Keratinocyte (primary cell): ENCODE results near the gene IDI1. TPM values are rescaled to one million over a fixed set of nuclear protein-coding genes. Genes with fewer than 3 reads are reported as not detected.

Source experiments
- DNase-seq: peaks from one replicate; pipeline ENCODE4 v3.0.0-alpha.2; 2011; ENCODE audit warnings: low read depth, missing footprints, low spot score
- FAIRE-seq: peaks from 2 replicates; lab custom pipeline; 2011; peaks lifted over from hg19 to GRCh38; lab: Jason Lieb, UNC
- H2AFZ ChIP-seq: 2 replicates; pipeline ENCODE4 v1.6.0; 2012; ENCODE audit warnings: low read length, control low read depth, inconsistent platforms; ENCODE audit not compliant: control insufficient read depth
- H3K27ac ChIP-seq: 2 replicates; pipeline ENCODE4 v1.5.1; 2011; ENCODE audit warnings: low read length; ENCODE audit not compliant: control insufficient read depth, insufficient read depth
- H3K27me3 ChIP-seq: 3 replicates; pipeline ENCODE4 v1.6.0; 2011; ENCODE audit warnings: low read length; ENCODE audit not compliant: control insufficient read depth, insufficient read depth; ENCODE audit errors: extremely low read depth
- H3K36me3 ChIP-seq, 2 experiments: 2 replicates in 1 of 2; 3 replicates in 1 of 2; pipeline ENCODE4 v1.5.1; 2011; ENCODE audit warnings: low read length in 2 of 2, mild to moderate bottlenecking in 1 of 2; ENCODE audit not compliant: control insufficient read depth in 2 of 2, insufficient read depth in 2 of 2; ENCODE audit errors: extremely low read depth in 1 of 2
- H3K4me1 ChIP-seq: 3 replicates; pipeline ENCODE4 v1.5.1; 2011; ENCODE audit warnings: low read length; ENCODE audit not compliant: control insufficient read depth, insufficient read depth; ENCODE audit errors: extremely low read depth
- H3K4me2 ChIP-seq: 3 replicates; pipeline ENCODE4 v1.6.0; 2011; ENCODE audit warnings: low read depth, low read length; ENCODE audit not compliant: control insufficient read depth, insufficient read depth; ENCODE audit errors: extremely low read depth
- H3K4me3 ChIP-seq, 3 experiments: fragments of 200-600 bp in 1 of 3; sonication (generic) in 1 of 3; 2 replicates in 2 of 3; 3 replicates in 1 of 3; pipeline ENCODE4 v1.5.1; 2011 to 2016; ENCODE audit warnings: low read length in 3 of 3, mild to moderate bottlenecking in 3 of 3, control low read depth in 2 of 3, inconsistent platforms in 1 of 3, low read depth in 1 of 3, mixed read lengths in 1 of 3, mixed run types in 1 of 3, moderate library complexity in 1 of 3; ENCODE audit not compliant: control insufficient read depth in 2 of 3, insufficient read depth in 2 of 3; ENCODE audit errors: extremely low read depth in 1 of 3
- H3K79me2 ChIP-seq: 2 replicates; pipeline ENCODE4 v1.6.0; 2012; ENCODE audit warnings: low read length; ENCODE audit not compliant: control insufficient read depth, insufficient read depth
- H3K9ac ChIP-seq: 3 replicates; pipeline ENCODE4 v1.6.0; 2011; ENCODE audit warnings: low read length; ENCODE audit not compliant: control insufficient read depth, insufficient read depth; ENCODE audit errors: extremely low read depth
- H3K9me1 ChIP-seq: 3 replicates; pipeline ENCODE4 v1.6.0; 2011; ENCODE audit warnings: low read length; ENCODE audit not compliant: control insufficient read depth, insufficient read depth; ENCODE audit errors: extremely low read depth
- H3K9me3 ChIP-seq: 2 replicates; pipeline ENCODE4 v1.5.1; 2012; ENCODE audit warnings: low read depth, low read length; ENCODE audit not compliant: control insufficient read depth
- H4K20me1 ChIP-seq: 3 replicates; pipeline ENCODE4 v1.6.0; 2011; ENCODE audit warnings: low read length; ENCODE audit not compliant: control insufficient read depth, insufficient read depth; ENCODE audit errors: extremely low read depth
- EZH2 ChIP-seq: IDR thresholded peaks from one replicate; pipeline ENCODE4 v1.6.1; 2012; ENCODE audit warnings: inconsistent platforms, mild to moderate bottlenecking, low read length, moderate library complexity
- dilution Hi-C: fragments of 300-500 bp; cut with MboI; formaldehyde crosslinking; loops from one replicate; pipeline ENCODE4 v1.7.0; 2020; ENCODE audit warnings: low sequenced_read_pairs; ENCODE audit not compliant: extremely low pct_ligation_motif_present
- polyA plus RNA-seq, 5 experiments: library from polyadenylated mRNA; depleted of rRNA in 3 of 5; stranded (reverse) in 3 of 5; stranded (forward) in 1 of 5; unstranded in 1 of 5; fragments of >200 nt; gene quantifications; 1 replicate in 1 of 5; 2 replicates in 3 of 5; 3 replicates in 1 of 5; pipeline versions ENCODE4 v1.2.1 to v1.2.3, GENCODE V29; 2011 to 2012; ENCODE audit warnings: missing spikeins in 2 of 5, low read depth in 1 of 5, low replicate concordance in 1 of 5
- TF ChIP-seq, protein P1 (sequence below), 3 experiments: IDR thresholded peaks in 1 of 3; conservative IDR thresholded peaks in 1 of 3; optimal IDR thresholded peaks in 1 of 3; 2 replicates in 2 of 3; 3 replicates in 1 of 3; pipeline versions ENCODE3 to v1.5.1; 2011; ENCODE audit warnings: low read length in 3 of 3, mild to moderate bottlenecking in 3 of 3, moderate library complexity in 2 of 3, control low read depth in 1 of 3, inconsistent platforms in 1 of 3; ENCODE audit not compliant: insufficient read depth in 2 of 3; ENCODE audit errors: extremely low read depth in 1 of 3

IDI1 gene
- polyA plus RNA-seq, 1 donor (not counting 4 experiments of a cell fraction or from before 2014, with no cell fraction given): 298 TPM

DNA sequence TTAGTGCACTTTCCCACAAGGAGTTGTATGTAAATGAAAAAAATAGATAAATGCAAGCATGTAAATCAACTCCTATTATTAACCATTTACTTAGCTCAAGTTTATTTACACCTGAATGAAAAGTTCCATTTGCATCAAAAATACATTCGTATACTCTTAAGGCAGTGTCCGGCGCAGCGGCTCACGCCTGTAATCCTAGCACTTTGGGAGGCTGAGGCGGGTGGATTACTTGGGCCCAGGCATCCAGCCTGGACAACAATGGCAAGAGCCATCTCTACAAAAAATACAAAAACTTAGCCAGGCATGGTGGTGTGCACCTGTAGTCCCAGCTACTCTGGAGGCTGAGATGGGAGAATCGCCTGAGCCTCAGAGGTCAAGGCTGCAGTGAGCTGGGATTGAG lies 19.1 kb downstream of the IDI1 start:
- peaks cover 0 to 1% of the 10 kb centered on the region in 2 experiments for H3K36me3 ChIP-seq
- FAIRE-seq: no peak
- no peak overlapping the region for H3K27ac ChIP-seq
- no peaks in the 10 kb centered on the region for H4K20me1 ChIP-seq
- H3K9me1 ChIP-seq: no peaks in the 10 kb centered on the region
- no peaks in the 10 kb centered on the region for H3K4me1 ChIP-seq
- no peaks in the 10 kb centered on the region for H3K27me3 ChIP-seq
- no peak overlapping the region for H3K9ac ChIP-seq
- no peak for DNase-seq
- dilution Hi-C loops: no loop called here
- no peaks in the 10 kb centered on the region for H3K79me2 ChIP-seq
- TF ChIP-seq, protein P1, sequence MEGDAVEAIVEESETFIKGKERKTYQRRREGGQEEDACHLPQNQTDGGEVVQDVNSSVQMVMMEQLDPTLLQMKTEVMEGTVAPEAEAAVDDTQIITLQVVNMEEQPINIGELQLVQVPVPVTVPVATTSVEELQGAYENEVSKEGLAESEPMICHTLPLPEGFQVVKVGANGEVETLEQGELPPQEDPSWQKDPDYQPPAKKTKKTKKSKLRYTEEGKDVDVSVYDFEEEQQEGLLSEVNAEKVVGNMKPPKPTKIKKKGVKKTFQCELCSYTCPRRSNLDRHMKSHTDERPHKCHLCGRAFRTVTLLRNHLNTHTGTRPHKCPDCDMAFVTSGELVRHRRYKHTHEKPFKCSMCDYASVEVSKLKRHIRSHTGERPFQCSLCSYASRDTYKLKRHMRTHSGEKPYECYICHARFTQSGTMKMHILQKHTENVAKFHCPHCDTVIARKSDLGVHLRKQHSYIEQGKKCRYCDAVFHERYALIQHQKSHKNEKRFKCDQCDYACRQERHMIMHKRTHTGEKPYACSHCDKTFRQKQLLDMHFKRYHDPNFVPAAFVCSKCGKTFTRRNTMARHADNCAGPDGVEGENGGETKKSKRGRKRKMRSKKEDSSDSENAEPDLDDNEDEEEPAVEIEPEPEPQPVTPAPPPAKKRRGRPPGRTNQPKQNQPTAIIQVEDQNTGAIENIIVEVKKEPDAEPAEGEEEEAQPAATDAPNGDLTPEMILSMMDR (optimal IDR thresholded peaks at IDR 0.05 in 1 of 3, IDR thresholded peaks at IDR 0.05 in 1 of 3, conservative IDR thresholded peaks at IDR 0.05 in 1 of 3; ENCODE audit: extremely low read depth in 1 of 3, insufficient read depth in 2 of 3, low read length in 3 of 3): no peak
- no peak for TF ChIP-seq EZH2
- no peak overlapping the region for H2AFZ ChIP-seq
- no peaks in the 10 kb centered on the region for H3K9me3 ChIP-seq
- H3K4me2 ChIP-seq: no peak overlapping the region
- no peak overlapping the region for H3K4me3 ChIP-seq

DNA sequence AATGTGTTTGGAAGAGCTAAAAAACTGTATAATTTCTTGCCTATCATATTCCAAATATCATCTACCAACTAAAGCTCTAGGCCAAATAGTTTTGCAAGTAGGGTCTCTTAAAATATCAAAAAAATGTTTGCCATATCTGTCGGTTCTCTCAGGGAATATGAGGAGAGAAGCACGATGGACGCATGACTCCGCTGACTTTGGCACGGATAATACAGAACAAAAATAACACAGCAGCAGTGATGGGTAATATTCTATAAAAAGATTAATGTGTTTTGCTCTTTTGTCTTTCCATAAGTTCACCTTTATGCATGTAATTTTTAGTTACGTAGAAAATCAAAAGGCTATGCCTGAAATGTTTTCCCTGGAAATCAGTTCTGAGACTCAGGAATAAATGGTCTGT lies 22.3 kb downstream of the IDI1 start:
- H3K27me3 ChIP-seq: no peaks in the 10 kb centered on the region
- TF ChIP-seq, protein P1 (optimal IDR thresholded peaks at IDR 0.05 in 1 of 3, IDR thresholded peaks at IDR 0.05 in 1 of 3, conservative IDR thresholded peaks at IDR 0.05 in 1 of 3; ENCODE audit: extremely low read depth in 1 of 3, insufficient read depth in 2 of 3, low read length in 3 of 3): no peak
- no peak for TF ChIP-seq EZH2
- dilution Hi-C loops: no loop called here
- H3K27ac ChIP-seq: no peak overlapping the region
- no peaks in the 10 kb centered on the region for H4K20me1 ChIP-seq
- H3K4me2 ChIP-seq: no peak overlapping the region
- H3K9me1 ChIP-seq: no peaks in the 10 kb centered on the region
- H3K36me3 ChIP-seq: peaks cover 0 to 3% of the 10 kb centered on the region in 2 experiments
- no peaks in the 10 kb centered on the region for H3K9me3 ChIP-seq
- no peak overlapping the region for H3K4me3 ChIP-seq
- H2AFZ ChIP-seq: no peak overlapping the region
- H3K79me2 ChIP-seq: no peaks in the 10 kb centered on the region
- H3K4me1 ChIP-seq: no peaks in the 10 kb centered on the region
- FAIRE-seq: no peak
- no peak for DNase-seq
- no peak overlapping the region for H3K9ac ChIP-seq
